AG10803 (cell line): Measurements from ENCODE around the gene VAX1.
"Not testable (repeated sequence)": the region's sequence is repeated elsewhere in the genome, so short reads cannot be mapped to it uniquely, and the experiment has no call there.

ENCODE experiments used
- DNase-seq: peaks from one replicate; pipeline ENCODE4 v3.0.0; 2010; ENCODE audit warnings: low read depth
- H3K4me3 ChIP-seq: 2 replicates; pipeline ENCODE4 v1.5.1; 2011; ENCODE audit warnings: mild to moderate bottlenecking, low read length, control low read depth
- TF ChIP-seq, protein P1 (sequence below): conservative IDR thresholded peaks from 2 replicates; pipeline ENCODE4 v1.5.1; 2011; ENCODE audit warnings: mild to moderate bottlenecking, low read length, control low read depth, inconsistent platforms

Gene VAX1, protein sequence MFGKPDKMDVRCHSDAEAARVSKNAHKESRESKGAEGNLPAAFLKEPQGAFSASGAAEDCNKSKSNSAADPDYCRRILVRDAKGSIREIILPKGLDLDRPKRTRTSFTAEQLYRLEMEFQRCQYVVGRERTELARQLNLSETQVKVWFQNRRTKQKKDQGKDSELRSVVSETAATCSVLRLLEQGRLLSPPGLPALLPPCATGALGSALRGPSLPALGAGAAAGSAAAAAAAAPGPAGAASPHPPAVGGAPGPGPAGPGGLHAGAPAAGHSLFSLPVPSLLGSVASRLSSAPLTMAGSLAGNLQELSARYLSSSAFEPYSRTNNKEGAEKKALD

DNA sequence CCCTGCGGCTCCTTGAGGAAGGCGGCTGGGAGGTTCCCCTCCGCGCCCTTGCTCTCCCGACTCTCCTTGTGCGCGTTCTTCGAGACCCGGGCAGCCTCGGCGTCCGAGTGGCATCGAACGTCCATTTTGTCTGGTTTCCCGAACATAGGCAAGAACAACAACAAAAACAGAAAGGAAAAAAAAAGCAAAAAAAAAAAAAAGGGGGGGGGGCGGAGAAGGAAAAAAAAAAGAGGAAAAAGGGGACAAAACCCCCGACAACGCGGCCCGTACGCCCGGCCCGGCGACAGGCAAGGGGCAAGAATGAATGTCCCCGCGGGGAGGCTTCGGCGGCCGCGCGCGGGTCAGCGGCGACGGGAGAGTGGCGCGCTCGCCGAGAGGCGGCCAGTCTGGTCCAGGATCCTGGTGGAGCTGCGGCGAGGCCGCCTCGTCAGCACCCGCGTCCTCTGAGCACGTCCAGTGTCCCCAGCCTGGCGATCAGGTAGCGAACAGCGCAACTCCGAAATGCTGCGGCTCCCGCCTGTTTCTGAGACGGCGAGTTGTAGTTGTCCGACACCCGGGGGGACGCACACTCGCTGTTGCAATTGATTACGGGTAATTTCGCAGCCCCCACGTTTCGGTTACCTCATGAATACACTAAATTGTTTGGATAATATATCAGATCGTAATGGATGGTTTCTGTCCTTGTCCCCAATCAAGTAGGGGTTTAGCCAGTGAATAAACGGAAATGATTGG lies at the start of gene VAX1:
Gene VAX1 (minus strand): TSS at position 360 of the 732 bp plus-strand sequence. CDS start 214 bp downstream, at position 146.
- DNase-seq, result no peak
- TF ChIP-seq, protein P1, sequence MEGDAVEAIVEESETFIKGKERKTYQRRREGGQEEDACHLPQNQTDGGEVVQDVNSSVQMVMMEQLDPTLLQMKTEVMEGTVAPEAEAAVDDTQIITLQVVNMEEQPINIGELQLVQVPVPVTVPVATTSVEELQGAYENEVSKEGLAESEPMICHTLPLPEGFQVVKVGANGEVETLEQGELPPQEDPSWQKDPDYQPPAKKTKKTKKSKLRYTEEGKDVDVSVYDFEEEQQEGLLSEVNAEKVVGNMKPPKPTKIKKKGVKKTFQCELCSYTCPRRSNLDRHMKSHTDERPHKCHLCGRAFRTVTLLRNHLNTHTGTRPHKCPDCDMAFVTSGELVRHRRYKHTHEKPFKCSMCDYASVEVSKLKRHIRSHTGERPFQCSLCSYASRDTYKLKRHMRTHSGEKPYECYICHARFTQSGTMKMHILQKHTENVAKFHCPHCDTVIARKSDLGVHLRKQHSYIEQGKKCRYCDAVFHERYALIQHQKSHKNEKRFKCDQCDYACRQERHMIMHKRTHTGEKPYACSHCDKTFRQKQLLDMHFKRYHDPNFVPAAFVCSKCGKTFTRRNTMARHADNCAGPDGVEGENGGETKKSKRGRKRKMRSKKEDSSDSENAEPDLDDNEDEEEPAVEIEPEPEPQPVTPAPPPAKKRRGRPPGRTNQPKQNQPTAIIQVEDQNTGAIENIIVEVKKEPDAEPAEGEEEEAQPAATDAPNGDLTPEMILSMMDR, result no peak
- peak within 1 kb of the TSS; percentile 34 for H3K4me3 ChIP-seq

DNA sequence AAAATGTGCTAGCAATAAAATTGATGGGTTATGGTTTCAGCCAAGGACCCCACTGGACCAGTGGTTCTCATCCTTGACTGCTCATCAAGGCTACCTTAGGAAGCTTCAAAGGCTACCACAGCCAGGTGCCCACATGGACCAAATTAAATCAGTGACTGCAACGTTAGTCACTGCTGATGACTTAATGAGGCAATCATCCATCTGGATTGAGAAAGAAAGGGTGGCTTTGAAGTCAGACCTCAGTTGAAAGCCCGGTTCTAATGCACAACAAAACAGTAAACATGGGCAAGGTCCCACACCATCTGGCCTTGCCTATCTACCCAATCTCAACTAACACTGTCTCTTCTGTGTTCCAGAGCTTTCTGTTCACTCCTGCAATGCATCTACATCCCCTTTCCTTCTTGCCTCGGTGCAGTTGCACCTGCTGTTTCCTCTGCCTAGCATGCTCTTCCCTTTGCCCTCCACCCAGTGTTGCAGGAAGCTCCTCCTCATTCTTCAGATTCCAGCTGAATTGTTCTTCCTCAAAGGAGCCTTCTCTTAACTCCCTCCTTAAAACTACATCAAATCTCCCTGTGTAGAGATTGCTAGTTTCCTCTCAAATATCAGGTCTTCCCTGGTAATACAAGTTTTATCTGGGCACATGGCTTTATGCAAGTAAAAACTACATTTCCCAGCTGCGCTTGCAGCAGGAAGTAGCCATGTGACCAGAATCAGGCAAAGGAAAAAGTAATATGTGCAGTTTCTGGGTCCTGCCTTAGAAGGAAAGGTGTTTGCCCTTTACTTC lies 49.0 kb upstream of the VAX1 start:
- TF ChIP-seq, protein P1, result no peak
- H3K4me3 ChIP-seq, result no peak overlapping the region
- DNase-seq, result peak; percentile 48

- DNase-seq, H3K4me3 ChIP-seq: not testable (repeated sequence)
Measured at GRCh38 chr10:117185817-117186216, 47.7 kb upstream of the VAX1 start.

- H3K4me3 ChIP-seq, result no peak overlapping the region
- TF ChIP-seq, protein P1, result no peak
- no peak for DNase-seq
Measured at GRCh38 chr10:117184821-117185220, 46.8 kb upstream of the VAX1 start.

- no peak for DNase-seq
Measured at GRCh38 chr10:117184296-117184695, 46.2 kb upstream of the VAX1 start.

DNA sequence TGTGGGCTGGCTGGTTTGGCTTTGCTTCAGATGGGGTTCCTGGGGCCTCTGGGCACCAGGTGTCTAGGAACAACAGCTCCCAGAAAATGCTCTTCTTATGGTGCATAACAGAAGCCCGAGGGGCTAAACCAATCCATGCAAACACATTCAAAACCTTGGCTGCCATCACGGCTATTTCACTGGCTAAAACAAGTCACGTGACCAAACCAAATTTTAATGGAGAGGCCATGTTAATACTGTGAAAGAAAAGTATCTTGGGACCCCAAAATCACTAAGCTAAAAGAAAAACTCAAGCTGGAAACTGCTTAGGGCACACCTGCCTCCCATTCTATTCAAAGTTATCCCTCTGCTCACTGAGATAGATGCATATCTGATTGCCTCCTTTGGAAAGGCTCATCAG lies 40.1 kb upstream of the VAX1 start:
- TF ChIP-seq, protein P1, result no peak
- H3K4me3 ChIP-seq, result no peak overlapping the region

More at GRCh38 chr10:117184296-117184695, 46.2 kb upstream of the VAX1 start:
- TF ChIP-seq, protein P1, result no peak
- no peak overlapping the region for H3K4me3 ChIP-seq

GRCh38 chr10:117175901-117176534 lies 37.9 kb upstream of the VAX1 start:
- H3K4me3 ChIP-seq, result peak overlapping the region; percentile 53
- DNase-seq, result peak; percentile 72
- TF ChIP-seq, protein P1, result peak; percentile 86

More for the DNA sequence above, 40.1 kb upstream of the VAX1 start:
- no peak for DNase-seq
